ENCODE measurements around the gene NAPEPLD. TPM values are rescaled to one million over a fixed set of nuclear protein-coding genes. Genes with fewer than 3 reads are reported as not detected.
"Not testable (repeated sequence)": the region's sequence is repeated elsewhere in the genome, so short reads cannot be mapped to it uniquely, and the experiment has no call there.

NAPEPLD gene
- polyA plus RNA-seq, 1 donor: 14.5 TPM

DNA sequence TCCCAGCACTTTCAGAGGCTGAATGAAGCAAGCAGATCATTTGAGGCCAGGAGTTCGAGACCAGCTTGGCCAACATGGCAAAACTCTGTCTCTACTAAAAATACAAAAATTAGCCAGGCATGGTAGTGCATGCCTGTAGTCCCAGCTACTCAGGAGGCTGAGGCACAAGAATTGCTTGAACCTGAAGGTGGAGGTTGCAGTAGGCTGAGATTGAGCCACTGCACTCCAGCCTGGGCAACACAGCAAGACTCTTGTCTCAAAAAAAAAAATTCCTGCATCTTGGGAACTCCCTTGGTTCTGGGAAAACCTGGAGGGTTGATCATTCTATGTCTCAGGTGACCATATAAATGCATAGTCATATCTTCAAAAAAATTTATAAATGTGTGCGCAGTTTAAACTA, 4.1 kb downstream of the NAPEPLD start:
- DNase-seq (ENCODE audit: low read depth): not testable (repeated sequence)

DNA sequence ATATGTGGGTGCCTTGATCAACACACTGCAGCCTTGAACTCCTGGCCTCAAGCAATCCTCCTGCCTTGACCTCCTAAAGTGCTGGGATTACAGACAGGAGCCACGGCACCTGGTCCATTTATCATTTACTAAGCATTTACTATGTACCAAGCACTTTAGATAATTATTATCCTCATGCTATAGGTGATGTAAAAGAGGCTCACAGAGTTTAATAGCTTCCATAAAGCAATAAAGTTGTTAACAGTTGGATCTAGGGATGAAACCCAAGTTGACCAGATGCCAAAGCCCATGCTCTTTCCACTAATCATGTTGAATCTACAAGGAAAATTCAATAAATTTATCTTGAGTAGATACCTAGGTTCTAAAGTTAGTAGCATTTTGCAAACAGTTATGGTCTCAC, 5.0 kb downstream of the NAPEPLD start:
- DNase-seq (ENCODE audit: low read depth): no peak

DNA sequence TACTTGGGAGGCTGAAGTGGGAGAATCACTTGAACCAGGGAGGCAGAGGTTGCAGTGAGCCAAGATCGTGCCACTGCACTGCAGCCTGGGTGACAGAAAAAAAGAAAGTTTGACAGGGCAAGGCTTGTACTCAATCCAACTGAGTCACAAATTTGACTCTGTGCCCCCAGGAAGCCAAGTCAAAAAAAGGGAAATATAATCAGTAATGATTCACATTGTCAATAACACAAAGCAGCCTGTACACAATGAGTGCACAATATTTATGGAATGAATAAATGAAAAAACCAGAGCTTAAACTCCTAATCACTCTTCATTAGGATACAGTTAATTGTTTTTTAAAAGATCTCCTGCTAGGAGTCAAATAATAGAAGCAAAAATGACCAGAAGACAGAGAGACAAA, 6.4 kb downstream of the NAPEPLD start:
- DNase-seq (ENCODE audit: low read depth): no peak

DNA sequence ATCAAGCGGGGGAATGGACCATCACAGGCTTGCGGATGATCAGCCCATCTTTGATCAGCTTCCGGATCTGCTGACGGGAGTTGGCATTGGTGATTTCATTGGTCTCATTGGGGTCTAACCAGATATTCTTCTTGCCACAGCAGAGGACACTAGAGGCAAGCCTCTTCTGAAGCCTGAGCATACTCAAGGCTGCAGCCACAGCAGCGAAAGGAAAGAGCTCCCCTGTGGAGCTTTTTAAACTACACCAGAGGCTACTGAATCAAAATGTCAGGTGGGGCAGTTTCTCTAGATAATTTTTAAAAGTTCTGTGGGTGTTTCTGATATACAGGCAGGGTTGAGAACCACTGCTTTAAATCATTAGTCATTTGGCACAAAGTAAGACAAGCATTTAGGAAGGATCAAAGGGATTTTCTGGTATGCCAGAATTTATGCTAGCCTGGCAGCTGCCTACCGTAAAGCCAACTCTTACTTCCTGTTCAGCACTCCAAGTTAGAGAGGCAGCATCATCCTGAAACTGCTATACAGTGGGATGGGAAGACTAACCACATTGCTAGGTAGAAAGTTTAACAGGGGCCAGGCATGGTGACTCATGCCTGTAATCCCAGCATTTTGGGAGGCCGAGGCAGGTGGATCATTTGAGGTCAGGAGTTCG, 7.0 kb downstream of the NAPEPLD start:
- no peak for DNase-seq (ENCODE audit: low read depth)

DNA sequence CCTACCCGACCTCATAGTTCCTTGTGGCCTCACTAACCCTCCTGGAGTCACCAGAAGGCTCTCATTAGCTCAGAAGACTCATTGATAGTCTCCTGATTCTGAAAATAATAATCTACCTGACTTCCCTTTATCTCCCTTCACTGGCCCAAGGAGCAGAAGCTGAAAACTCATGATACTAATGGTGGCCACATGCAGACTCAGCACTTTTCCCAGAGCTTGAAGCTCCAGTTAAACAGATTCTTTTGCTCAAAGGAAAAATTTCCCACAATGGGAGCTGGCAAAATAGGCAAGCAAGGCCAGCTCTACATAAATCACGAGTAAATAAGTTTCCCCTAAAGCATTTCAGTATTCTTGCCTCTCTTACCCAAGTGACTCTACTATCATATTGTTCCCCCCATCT, 8.2 kb downstream of the NAPEPLD start:
- DNase-seq (ENCODE audit: low read depth): no peak

DNA sequence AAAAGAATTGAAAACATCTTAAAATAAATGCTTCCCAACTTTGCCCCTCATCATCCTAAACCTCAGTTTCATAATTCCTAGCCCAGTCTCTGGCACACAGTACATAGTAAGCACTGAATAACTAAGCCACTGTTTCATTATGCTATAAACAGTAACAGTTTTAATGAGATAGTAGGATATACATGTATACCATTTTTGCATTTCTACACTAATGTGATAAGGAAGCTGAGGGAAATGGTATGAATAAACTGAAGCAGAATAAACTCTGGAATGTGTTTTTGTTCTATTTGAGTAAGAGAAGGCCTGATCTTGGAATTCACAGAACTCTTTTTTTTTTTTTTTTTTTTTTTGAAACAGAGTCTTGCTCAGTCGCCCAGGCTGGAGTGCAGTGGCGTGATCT, 8.8 kb downstream of the NAPEPLD start:
- DNase-seq (ENCODE audit: low read depth): no peak

DNA sequence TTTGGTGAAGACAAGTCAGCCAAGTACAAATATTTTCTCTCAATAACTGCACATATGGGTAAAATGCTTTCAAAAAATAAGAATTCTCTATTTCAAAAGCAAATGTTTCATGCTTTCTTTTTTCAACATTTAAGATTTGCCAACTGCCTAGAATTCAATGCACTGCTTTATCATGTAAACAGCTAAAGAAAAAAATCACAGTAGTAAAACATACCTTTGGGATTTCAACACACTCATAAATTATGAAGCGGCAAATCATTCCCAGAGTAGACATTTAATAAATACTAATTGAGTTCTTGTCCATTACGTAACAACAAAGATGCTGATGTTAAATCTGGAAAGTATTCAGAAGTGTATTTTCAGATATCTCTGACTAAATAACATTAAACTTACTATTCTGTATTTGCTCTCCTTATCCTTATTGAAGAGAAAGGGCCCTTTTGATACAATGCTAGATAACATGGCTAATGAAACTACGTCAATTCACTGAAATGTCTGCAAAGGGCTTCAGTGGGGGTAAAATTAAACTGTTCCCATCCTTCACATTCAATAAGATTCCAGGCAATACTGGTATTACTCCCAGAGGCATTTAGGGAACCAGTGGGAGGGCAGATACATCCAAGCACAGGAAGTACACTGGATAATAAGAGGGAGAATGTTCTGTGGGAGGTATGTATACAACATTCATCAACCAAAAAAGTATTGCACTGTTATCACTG, 13.9 kb downstream of the NAPEPLD start:
- no peak for DNase-seq (ENCODE audit: low read depth)

DNA sequence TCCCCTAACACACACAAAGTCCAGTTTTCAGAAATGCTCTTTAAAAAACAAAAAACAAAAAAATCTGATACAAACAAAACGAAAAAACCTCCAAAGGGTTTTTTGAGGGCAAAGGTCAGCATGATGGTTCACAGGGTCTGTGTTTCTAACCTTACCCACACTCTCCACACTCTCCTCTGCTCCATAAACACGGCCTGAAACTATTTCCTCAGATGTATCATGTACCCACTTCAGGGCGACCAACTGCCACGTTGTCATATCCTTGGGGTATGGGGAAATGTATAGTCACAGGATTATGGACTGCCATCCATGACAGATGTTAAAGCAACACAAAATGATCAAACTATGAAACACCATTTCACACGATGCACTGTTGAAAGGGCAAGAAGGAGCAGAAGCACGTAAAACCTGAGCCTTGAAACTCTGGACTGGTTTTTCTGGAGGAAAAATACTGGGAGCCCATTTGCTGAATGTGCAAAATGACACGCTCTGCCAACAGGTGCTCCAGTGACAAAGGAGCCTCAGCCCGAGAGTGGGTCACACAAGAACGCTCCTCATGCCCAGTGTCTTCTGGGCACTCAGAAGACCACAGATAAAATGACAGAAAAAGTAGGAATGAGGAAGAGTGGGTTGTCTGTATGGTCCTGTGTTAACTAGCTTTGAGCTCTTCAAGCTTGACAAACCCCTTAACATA, 15.8 kb downstream of the NAPEPLD start:
- DNase-seq (ENCODE audit: low read depth): no peak

DNA sequence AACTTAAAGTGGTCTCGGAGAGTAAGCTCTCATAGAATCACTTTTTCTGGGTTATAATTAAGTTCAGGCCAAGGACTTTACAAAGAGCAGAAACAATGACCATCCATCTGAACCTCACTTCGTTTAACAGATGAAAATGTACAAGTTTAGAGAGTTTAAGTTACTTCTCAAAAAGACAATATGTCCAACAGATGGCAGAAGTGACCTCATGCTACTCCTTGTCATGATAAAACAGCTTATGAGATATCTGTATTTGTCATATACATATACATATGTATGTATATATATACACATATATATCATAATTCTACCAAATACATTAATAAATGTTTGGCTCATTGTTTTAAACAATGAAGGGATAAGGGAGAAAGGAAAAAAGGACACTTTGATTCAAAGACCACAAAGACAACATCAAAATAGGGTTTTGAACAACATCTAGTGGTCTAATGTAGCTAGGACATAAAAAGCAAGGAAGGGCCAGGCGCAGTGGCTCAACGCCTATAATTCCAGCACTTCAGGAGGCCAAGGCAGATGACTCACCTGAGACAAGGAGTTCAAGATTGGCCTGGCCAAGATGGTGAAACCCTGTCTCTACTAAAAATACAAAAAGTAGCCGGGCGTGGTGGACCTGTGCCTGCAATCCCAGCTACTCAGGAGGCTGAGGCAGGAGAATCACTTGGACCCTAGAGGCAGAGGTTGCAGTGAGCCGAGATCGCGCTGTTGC, 17.8 kb downstream of the NAPEPLD start:
- no peak for DNase-seq (ENCODE audit: low read depth)

DNA sequence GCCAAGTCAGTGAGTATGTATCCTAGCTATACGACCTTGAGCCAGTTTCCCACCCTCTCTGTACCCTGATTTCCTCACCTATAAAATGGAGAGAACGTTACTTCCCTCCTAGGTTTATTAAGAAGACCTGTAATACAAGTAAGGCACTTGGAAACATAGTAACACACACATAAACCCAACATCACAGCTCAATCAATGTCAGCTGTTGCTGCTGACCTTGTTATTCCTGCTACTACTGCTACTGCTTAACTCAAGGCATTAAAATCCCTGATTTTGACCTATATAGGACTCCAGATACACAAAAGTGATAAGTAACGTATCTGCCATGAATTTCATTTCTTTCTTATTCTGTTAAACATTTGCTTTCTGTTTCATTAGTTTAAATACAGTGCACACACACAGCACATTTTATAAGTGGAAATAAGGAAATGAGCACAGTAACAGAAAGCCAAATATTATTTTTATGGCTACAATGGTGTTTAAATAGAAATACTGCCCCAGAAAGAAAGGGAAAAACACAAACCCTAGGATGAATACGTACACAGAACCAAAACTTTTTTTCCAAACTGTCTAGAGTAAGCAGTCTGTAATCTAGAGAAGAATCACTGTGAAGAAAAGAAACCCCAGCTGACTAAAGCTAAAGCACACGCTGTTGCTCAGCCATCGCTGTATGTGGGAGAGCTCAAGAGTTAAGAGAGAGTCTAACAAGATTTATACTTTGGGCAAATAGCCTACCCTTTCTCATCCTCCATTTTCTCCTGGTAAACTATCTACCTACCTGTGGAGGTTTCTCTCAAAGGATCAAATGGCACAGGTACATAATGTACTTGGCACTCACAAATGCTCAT, 19.0 kb downstream of the NAPEPLD start:
- no peak for DNase-seq (ENCODE audit: low read depth)

DNA sequence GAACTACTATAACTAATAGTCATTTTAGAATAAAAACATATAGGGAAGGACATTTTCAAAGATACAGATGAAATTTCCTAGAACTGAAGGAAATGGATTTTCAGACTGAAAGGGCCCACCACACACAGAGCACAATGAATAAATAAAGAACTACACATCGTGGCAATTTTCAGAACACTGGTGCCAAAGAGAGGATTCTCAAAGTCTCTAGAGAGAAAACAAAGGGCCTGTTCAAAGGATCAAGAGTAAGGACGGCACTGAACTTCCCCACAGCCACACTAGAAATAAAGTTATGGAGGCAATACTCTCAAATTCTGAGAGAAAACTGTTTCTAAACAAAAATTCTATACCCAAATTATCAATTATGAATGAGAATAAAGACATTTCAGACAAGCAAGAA, 21.9 kb downstream of the NAPEPLD start:
- DNase-seq (ENCODE audit: low read depth): no peak

DNA sequence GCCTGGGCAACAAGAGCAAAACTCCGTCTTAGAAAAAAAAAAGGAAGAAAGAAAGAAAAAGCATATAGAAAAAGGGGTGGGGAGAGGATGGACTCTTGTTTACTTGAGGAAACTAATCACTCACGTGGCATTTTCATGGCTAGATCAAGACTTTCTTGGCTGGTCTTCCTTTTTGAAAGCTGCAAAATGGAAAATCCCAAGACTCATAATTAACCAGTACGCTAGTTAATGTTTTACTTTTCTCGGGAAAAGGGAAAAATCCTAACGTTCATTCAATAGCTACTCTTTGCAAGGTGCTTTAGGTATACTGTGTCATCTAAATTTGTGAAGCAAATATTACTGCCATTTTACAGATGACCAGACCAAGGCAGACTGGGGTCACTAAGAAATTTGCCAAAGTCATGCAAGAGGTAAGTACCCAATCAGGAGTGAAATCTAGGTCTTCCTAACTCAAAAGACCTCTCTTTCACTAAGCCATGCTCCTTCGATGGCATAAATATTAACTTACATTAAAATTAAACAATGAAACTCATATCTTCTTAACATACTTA, 24.4 kb downstream of the NAPEPLD start:
- no peak for DNase-seq (ENCODE audit: low read depth)

DNA sequence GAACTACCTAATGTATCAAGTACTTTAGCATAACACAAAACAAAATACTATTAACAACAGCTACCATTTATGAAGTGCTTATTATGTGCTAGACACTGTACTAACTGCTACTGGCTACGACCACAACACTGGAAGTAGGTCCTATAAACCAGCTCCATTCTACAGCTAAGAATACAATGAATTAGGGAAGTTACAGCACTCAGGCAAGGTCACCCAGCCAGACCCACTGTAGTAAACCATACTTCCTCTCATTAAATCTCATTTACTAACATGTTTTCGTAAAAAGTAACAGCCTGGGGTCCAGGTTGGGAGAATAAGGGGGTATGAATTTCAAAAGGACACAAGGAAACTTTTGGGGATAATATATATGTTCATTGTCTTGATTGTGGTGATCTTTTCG, 25.4 kb downstream of the NAPEPLD start:
- no peak for DNase-seq (ENCODE audit: low read depth)

DNA sequence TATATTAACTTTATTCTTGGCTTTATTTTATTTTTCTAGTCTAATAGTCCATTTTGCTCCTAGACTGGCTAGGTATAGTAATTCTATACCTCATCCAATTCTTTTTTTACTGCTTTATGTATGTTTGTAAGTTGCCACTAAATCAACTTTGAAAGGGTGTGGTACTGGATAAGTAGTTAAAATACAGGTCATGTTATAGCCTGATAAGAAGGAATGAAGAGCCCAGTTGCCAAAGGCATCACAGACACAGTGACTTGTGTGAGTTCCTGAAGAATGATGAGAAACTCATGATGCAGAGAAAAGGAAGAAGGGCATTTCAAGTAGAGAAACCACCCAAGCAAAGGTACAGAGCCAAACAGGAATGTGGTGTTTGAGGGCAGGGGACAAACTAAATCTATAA, 27.3 kb downstream of the NAPEPLD start:
- DNase-seq (ENCODE audit: low read depth): no peak

DNA sequence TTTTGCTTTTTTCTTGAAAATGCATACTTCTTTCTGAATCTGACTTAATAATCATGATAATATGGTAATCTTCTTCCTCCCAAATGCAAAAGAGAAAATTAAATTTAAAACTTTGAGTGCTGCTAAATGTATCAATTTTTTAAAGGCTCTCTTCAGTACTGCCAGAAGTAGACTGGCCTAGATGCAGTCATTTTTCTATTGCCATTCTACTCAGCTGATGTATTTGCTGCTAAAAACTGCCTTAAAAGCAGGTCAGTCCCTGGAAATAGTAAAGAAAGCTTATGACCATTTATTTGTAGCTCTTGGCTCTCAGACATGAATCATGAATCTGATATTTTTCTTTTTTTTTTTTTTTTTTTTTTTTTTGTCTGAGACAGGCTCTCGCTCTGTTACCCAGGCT, 28.5 kb downstream of the NAPEPLD start:
- DNase-seq (ENCODE audit: low read depth): no peak

DNA sequence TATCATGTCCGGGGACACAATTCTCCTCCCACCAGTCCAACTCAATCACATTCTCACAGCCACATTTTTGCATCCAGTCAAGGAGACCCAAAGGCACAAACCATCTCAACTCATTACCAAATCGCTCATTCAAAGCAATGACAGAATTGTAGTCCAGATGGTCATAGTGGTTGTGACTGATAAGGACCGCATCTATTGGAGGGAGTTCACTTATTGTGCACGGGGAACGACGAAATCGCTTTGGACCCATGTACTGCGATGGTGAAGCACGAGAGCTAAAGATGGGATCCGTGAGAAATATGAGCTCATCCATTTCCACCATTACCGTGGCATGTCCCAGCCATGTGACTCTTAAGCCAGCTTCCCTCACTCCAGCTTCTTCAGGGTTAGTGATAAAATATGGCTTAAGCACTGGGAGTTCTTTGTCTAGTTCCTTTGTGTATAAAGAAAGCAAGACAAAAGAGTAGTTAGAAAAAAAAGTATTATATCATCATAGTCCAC, 29.1 kb downstream of the NAPEPLD start:
- DNase-seq (ENCODE audit: low read depth): no peak

DNA sequence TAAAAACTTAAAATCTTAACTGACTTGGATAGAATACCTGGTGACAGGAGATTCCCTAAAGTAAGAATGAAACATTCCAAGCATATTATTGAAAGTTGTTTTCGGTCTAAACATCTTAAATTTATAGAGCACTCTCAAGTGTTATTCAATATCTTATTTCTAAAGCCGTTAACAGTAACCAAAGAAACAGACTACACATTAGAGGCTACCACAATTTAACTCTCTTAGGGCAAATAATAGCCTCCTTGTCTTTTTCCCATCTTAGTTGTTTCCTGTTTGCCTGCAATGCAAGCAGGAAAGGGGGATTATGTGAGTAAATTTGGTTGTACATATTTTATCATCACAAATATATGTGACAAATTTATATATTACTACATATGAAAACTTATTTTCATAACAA, 31.4 kb downstream of the NAPEPLD start:
- no peak for DNase-seq (ENCODE audit: low read depth)

DNA sequence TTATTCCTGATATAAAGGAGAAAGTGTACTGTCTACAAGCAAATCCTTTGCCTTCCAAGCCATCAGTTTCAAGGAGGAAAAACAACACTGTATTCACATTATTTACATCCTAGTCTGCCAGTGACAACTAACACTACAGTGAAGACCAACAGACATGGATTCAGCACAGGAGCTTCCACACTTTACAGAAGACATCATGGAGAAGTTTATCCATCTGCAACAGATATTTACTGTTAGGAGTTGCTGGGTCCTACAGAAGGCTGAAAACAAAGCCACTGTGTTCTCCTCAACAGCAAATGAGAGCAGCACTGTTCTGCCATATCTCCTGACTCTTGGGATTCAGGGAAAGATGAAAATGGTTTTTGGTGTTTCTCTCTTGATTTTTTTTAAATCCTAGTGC, 31.9 kb downstream of the NAPEPLD start:
- DNase-seq (ENCODE audit: low read depth): no peak

DNA sequence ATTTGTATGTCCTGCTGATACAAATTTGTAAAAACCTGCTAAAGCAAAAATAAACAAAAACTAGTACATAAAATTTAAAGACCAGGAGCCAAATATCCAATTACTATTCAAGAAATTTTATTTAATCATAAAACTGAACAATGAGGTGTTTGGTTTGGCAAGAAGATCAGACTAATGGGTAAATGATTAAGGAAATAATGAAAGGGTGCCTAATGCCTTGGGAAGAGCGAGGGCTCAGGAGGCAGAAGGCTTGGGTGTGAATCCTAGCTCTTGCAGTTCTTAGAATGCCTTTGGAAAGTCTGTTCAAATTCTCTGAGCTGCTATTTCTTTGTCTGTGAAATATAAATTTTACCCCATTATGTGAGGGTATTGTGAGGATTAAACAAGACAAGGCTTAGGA, 32.4 kb downstream of the NAPEPLD start:
- no peak for DNase-seq (ENCODE audit: low read depth)

DNA sequence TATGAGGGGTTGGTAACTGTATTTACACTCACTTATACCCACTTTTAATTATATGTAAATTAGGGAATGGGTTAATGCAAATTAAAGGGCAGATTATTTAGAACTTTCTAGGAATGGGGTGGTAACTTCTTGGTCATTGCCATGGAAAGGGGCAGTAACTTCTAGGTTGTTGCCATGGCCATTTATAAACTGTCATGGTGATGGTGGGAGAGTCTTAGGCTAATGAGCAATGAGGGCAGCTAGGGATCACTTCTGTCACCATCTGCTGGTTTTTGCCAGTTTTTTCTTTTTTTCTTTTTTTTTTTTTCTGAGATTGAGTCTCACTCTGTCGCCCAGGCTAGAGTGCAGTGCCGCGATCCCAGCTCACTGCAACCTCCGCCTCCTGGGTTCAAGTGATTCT, 33.1 kb downstream of the NAPEPLD start:
- DNase-seq (ENCODE audit: low read depth): no peak

DNA sequence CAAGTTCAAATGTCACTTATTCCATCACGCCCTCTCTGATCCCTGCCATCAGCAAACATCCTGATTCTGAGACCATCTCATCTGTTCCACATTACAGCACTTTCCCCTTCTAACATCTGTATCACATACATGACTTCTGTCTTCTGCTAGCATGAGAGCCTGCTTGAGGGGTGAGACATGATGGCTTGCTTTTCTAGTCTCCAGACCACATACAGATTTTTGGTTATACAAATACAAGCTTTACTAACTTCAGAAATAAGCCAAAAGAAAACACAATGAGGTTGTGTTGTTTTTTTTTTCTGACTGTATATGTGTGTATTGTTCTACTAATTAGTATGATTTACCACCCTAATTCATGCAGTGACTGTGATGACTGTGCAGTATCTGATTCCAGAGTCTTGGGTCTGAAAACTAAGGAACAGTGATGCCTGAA, 34.3 kb downstream of the NAPEPLD start:
- DNase-seq (ENCODE audit: low read depth): no peak
